Gastroesophageal sphincter (tissue), 4 donors: Measurements from ENCODE around the gene TPI1. TPM values are rescaled to one million over a fixed set of nuclear protein-coding genes. Genes with fewer than 3 reads are reported as not detected.
"Not testable (repeated sequence)": the region's sequence is repeated elsewhere in the genome, so short reads cannot be mapped to it uniquely, and the experiment has no call there.

Experiments used
- ATAC-seq: fragments of 150-250 bp; one replicate; pipeline ENCODE4 v1.9.1; 2016; ENCODE audit warnings: mild to moderate bottlenecking, moderate library complexity
- H3K27ac ChIP-seq, 4 donors: fragments of 200-600 bp; sonication (generic) in 3 of 4; 1 replicate in 3 of 4; 2 replicates in 1 of 4; pipeline ENCODE4 v1.5.1; 2016 to 2019
- H3K27me3 ChIP-seq: fragments of 200-600 bp; sonication (generic); one replicate; pipeline ENCODE4 v1.5.1; 2019
- H3K36me3 ChIP-seq, 2 donors: fragments of 200-600 bp; sonication (generic); one replicate each; pipeline ENCODE4 v1.5.1; 2019; ENCODE audit warnings: control low read depth in 1 of 2
- H3K4me1 ChIP-seq, 3 donors: fragments of 200-600 bp; sonication (generic); 1 replicate in 2 of 3; 2 replicates in 1 of 3; pipeline ENCODE4 v1.5.1; 2016 to 2019; ENCODE audit warnings: control low read depth in 2 of 3
- H3K4me3 ChIP-seq, 2 donors: fragments of 200-600 bp; sonication (generic); one replicate each; pipeline ENCODE4 v1.5.1; 2019; ENCODE audit warnings: mild to moderate bottlenecking in 1 of 2, moderate library complexity in 1 of 2
- H3K9me3 ChIP-seq, 3 donors: fragments of 200-600 bp; sonication (generic); one replicate each; pipeline ENCODE4 v1.5.1; 2017 to 2019; ENCODE audit warnings: control low read depth in 2 of 3
- CTCF ChIP-seq, 4 experiments: fragments of 200-600 bp in 2 of 4; fragments of 450-650 bp in 2 of 4; sonication (generic) in 1 of 4; IDR thresholded peaks; one replicate each; pipeline ENCODE4 v1.5.1; 2017 to 2019; ENCODE audit warnings: antibody characterized with exemption in 4 of 4, mild to moderate bottlenecking in 2 of 4, moderate library complexity in 2 of 4
- EP300 ChIP-seq: sonication (generic); formaldehyde crosslinking; IDR thresholded peaks from one replicate; pipeline ENCODE4 v1.6.1; 2017; ENCODE audit warnings: antibody characterized with exemption, mild to moderate bottlenecking
- POLR2A ChIP-seq, 2 donors: fragments of 450-650 bp; IDR thresholded peaks; one replicate each; pipeline ENCODE4 v1.6.1; 2017; ENCODE audit warnings: antibody characterized with exemption in 2 of 2, mild to moderate bottlenecking in 2 of 2, moderate library complexity in 1 of 2
- POLR2AphosphoS5 ChIP-seq: sonication (generic); formaldehyde crosslinking; IDR thresholded peaks from one replicate; pipeline ENCODE4 v1.6.1; 2017; ENCODE audit warnings: antibody characterized with exemption
- WGBS, 2 donors: methylation state at CpG; one replicate each; pipeline ENCODE4 v1.1.5; 2018; ENCODE audit warnings: low coverage in 1 of 2; 5-methylcytosine and 5-hydroxymethylcytosine counted together
- total RNA-seq, 4 donors: library from RNA; depleted of rRNA; stranded (reverse); fragments of >200 nt; gene quantifications; one replicate each; pipeline ENCODE4 v1.1.0, GENCODE V29; 2016

Gene TPI1
- total RNA-seq, 4 donors from 2014 or later: 324 to 473 (median 392) TPM

DNA sequence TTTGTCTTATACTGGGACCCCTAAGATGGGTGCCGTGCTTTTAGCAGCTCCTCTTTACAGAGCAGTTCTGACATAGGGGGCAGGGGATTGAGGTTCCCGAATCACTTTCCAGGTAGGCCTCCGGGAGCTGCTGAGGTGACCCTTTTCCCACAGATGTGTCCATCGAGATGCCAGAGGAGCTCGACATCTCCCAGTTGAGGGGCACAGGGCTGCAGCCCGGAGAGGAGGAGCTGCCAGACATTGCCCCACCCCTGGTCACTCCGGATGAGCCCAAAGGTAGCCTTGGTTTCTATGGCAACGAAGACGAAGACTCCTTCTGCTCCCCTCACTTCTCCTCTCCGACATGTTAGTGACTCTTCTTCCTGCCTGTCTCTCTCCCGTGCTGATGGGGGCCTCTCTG lies 4.3 kb upstream of the TPI1 start:
- H3K36me3 ChIP-seq: peaks cover 0 to 84% of the 10 kb centered on the region in 2 donors
- TF ChIP-seq POLR2A (IDR thresholded peaks at IDR 0.05): no peak
- no peak for TF ChIP-seq POLR2AphosphoS5
- no peak for TF ChIP-seq CTCF (IDR thresholded peaks at IDR 0.05)
- no peak for TF ChIP-seq EP300
- H3K4me3 ChIP-seq: no peak overlapping the region
- WGBS, 2 donors: 80 to 86% methylated on average over 6 to 8 of the region's 11 CpGs
- no peak overlapping the region for H3K27ac ChIP-seq
- H3K9me3 ChIP-seq: no peaks in the 10 kb centered on the region
- no peaks in the 10 kb centered on the region for H3K27me3 ChIP-seq
- H3K4me1 ChIP-seq: peaks cover 0 to 10% (median 4%) of the 10 kb centered on the region in 3 donors
- no peak for ATAC-seq

GRCh38 chr12:6863586-6864321 lies 3.6 kb upstream of the TPI1 start:
- H3K4me1 ChIP-seq: peaks cover 0 to 17% (median 10%) of the 10 kb centered on the region in 3 donors
- ATAC-seq: no peak
- H3K36me3 ChIP-seq: peaks cover 0 to 77% of the 10 kb centered on the region in 2 donors
- H3K27me3 ChIP-seq: no peaks in the 10 kb centered on the region
- H3K9me3 ChIP-seq: no peaks in the 10 kb centered on the region
- H3K4me3 ChIP-seq: no peak overlapping the region
- TF ChIP-seq POLR2AphosphoS5 (no peak), CTCF (IDR thresholded peaks at IDR 0.05) (no peak), POLR2A (IDR thresholded peaks at IDR 0.05) (no peak), EP300 (no peak)
- WGBS, 2 donors: 70% methylated on average over 3 of the region's 16 CpGs; no CpG with 5 or more reads in 1 of the 2 donors
- H3K27ac ChIP-seq: no peak overlapping the region

- not testable (repeated sequence) for H3K27me3 ChIP-seq, ATAC-seq, H3K9me3 ChIP-seq, H3K4me3 ChIP-seq, H3K27ac ChIP-seq
- Histone ChIP-seq H3K36me3 (peaks cover 0 to 77% of the 10 kb centered on the region in 2 donors), H3K4me1 (peaks cover 0 to 33% (median 23%) of the 10 kb centered on the region in 3 donors)
- WGBS, 2 donors: 92 to 96% methylated on average over 3 to 5 of the region's 5 CpGs
Measured at GRCh38 chr12:6865307-6865706, 2.0 kb upstream of the TPI1 start.

DNA sequence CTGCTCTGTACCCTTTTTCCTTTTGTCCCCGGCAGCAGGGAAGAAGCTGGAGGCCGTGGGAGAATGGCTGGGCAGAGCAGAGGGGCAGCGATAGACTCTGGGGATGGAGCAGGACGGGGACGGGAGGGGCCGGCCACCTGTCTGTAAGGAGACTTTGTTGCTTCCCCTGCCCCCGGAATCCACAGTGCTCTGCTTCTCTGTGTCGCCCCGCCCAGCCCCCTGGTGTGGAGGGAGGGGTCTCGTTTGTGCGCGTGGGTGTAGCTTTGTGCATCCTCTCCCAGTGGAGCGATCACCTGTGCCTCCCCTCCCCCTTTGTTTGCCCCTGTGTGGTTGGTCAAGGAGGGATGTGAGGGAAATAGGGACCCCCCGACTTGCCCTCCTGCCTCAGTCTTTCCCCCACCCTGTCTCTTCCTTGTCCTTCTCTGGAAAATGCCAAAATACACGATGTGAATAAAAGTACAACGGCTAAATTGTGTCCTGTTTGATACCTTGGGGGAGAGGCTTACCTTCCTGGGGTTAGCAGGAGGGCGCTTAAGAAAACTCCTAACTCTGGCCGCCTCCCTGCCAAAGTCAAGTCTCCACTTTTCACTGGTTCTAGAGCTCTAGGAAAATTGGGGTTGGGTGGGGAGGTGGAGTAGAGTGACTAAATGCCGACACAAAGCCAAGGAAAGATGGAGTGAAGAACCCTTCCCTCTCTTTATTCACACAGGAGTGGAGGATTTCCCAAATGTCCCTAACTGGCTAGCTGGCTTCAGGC lies 990 bp upstream of the TPI1 start:
- Histone ChIP-seq H3K36me3 (peaks cover 0 to 77% of the 10 kb centered on the region in 2 donors), H3K27ac (peak overlapping the region; percentile 86 to 99 (median 98)), H3K4me3 (peak overlapping the region; percentile 64 to 99), H3K9me3 (no peaks in the 10 kb centered on the region), H3K4me1 (peaks cover 0 to 43% (median 27%) of the 10 kb centered on the region in 3 donors), H3K27me3 (no peaks in the 10 kb centered on the region)
- WGBS, 2 donors: 55 to 56% methylated on average over 5 of the region's 19 CpGs
- TF ChIP-seq POLR2A (IDR thresholded peaks at IDR 0.05): no peak
- TF ChIP-seq CTCF (IDR thresholded peaks at IDR 0.05): no peak
- no peak for TF ChIP-seq EP300
- no peak for ATAC-seq

GRCh38 chr12:6866920-6867412 lies 365 bp upstream of the TPI1 start:
- TF ChIP-seq CTCF (IDR thresholded peaks at IDR 0.05) (peak in 1 of 4 experiments; percentile 12), EP300 (no peak), POLR2AphosphoS5 (no peak), POLR2A (IDR thresholded peaks at IDR 0.05) (no peak)
- H3K36me3 ChIP-seq: peaks cover 0 to 73% of the 10 kb centered on the region in 2 donors
- no peaks in the 10 kb centered on the region for H3K9me3 ChIP-seq
- peak; percentile 28 for ATAC-seq
- WGBS, 2 donors: 0% methylated on average over 1 of the region's 33 CpGs; no CpG with 5 or more reads in 1 of the 2 donors
- peak overlapping the region; percentile 64 to 99 for H3K4me3 ChIP-seq
- peak overlapping the region; percentile 86 to 99 (median 98) for H3K27ac ChIP-seq
- peaks cover 0 to 49% (median 33%) of the 10 kb centered on the region in 3 donors for H3K4me1 ChIP-seq
- H3K27me3 ChIP-seq: no peaks in the 10 kb centered on the region
